GM10847 (cell line): ENCODE results near the gene NPBWR2.

Source experiments
- POLR2A ChIP-seq: IDR thresholded peaks from 2 replicates; pipeline ENCODE4 v1.6.1; 2011; ENCODE audit not compliant: insufficient read length; ENCODE audit errors: extremely low read depth

The NPBWR2 gene

DNA sequence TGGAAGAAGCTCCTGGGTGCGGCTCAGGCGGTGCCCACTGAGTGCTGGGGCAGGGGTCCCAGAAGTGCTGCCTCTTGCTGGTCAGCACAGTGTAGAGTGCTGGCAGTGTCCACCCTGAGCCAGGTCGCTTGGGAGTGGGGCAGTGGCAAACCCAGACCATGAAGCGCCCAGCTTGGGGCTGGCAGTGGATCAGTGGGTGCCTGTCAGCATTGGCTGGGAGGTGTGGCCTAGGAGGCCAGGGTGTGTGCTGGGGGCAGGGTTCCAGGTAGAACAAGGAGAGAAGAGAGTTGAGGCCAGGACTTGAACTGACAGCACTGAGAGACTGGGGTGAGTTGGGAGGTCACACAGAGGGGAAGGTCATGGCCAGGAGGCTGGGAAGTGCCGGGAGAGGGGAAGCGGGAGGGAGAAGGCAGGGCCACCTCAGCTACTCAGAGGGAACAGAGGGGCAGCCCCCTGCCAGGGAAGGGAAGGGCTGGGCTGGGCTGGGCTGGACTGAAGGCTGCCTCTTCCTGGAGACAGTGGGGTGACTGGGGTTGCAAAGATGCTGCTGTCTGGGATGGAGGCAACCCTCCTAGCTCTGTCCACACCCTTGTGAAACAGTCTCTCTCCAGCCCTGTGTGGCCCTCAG is 40.2 kb downstream of the NPBWR2 start:
- no peak for TF ChIP-seq POLR2A

DNA sequence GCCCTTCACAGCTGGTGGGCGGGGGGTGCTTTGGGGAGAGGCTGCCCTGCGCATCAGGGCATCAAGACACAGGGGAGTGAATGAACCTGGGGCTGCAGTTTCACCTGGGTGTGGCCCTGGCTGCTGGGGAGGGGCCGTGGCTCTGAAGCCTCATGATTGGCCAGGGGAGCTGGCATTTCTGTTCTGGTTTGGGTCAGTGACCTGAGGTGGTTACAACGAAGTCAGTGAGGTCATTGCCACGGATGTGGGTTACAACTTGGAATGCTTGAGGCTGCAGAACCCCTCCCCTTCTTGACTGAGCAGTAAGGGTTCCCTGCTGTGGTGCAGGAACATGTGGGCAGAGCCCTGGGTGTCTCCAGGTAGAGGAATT is 41.4 kb downstream of the NPBWR2 start:
- no peak for TF ChIP-seq POLR2A

DNA sequence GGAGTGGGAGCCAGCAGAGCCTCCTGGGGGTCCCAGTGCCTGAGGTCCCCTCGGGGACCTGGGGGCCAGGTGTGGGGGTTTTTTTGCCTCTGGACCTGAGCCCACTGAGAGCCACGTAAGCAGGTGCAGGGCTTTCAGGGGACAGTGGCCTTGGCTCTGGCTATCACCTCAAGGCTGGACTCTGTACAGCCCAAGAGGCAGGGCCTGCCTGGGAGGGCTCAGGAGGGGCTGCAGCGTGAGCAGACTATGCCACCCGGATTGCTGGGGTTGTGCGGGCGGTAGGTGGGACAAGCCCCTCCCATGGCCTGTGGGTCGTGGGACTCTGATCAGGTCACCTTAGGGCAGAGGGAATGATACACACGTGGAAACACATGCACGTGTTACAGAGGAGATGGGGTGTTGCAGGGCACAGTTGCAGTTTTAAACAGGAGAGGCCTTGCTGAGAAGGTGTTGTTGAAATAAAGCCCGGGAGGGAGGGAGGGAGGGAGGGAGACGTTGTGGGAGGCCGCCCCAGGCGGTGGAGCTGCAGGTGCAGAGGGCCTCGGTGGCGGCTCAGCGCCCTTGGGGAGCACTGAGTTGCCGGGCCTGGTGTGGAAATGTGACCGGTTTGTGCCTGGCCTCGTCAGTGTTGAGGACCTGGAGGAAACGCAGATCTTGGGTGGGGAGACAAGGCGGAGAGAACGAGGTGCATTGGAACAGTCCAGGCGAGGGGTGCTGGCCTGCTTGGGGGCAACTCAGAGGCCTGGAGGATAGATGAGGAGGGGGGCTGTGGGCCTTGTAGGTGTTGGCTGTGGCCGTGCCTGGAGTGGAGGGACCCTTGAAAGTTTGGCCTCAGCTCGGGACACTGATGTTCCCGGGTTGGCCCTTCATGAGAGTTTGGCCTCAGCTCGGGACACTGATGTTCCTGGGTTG is 42.0 kb downstream of the NPBWR2 start:
- no peak for TF ChIP-seq POLR2A

DNA sequence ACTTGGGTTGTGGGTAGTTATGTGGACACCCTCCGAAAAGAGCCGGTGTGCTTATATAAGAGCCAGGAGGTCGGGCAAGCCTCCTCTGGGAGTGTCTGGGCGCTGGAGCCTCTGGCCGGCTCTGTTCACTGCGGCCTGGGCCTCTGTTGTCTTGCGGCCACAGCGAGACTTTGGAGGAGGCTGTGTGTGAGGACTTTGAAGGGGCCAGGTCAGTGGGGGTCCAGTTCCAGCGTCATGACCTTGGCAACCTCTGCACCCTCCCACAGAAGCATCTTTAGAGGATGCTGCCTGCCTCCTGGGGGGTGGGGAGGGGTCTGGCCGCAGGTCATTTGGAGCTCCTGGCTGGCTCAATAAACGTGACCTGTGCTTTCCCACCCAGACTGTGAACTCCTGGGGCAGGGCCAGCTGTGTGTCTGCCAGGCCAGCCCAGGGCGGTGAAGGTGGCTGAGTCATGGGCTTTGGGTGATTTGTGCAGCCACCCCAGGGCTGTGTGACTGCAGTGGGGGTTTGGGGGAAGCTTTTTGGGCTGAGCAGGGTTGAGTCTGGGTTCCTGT is 43.1 kb downstream of the NPBWR2 start:
- TF ChIP-seq POLR2A: no peak

DNA sequence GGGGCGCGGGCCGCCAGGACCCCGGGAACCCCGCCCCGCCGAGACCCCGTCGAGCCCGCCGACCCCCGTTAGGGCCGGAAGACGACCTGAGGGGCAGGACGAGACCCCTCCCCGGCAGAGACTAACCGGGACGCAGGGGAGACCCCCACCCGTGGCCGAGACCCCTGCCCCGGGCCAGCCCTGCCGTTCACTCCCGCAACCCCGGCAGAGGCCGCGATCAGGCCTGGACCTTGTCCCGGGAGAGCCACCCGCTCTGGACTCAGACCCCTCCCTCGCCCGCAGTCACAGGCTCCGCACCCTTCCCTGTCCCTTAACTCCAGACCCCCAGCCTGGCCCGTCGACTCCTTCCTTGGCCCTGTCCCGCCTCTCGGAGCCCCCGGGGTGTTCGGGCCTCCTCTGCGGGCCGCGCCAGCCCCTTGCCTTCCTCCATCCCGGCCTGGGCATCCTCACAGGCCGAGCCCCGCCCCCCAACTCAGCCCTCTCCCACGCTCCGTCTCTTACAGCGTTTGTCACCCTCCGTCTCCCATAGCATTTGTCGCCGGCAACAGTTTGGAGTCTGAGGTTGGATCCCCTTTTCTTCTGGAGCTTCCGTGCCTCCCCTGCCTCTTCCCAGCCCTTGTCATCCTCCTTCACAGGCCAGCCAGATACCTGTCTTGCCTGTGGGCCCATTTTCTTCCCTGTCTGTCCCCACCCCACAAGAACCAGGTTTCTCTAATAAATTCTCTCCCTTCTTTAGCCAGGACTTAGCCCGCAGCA is 43.8 kb downstream of the NPBWR2 start:
- TF ChIP-seq POLR2A: no peak

DNA sequence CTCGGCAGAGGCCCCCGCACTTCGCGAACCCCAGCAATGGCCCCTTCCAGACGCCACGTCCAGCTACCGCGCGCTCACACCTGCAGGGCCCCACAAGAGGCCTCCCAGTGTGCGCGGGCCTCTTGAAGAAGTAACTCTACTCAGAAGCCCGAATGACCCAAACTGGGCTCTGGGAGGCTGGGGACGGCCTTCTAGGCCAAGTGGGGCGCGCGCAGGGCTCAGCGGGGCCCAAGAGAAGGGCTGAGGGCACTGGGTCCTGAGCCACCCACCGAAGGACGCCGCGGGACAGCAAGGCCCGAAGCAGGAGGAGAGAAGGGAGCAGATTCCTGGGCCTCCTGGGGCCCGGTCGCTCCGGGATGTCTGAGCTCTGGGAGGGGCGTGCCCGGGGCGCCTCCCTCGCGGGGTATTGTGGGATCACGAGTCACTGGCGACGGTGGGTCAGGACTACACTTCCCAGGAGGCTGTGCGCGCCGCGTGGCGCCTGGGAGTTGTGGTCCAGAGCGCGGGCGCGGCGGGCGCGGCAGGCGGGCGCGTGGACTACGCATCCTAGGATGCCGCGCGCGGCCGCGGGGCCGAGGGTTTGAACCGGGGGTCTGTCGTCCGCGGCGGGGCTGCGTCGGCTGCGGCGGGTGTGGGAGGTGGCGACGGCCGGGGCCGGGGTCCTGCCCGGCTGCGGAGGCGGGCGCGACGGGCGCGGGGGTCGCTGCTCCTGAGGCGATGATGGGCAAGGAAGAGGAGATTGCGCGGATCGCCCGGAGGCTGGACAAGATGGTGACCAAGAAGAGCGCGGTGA is 44.6 kb downstream of the NPBWR2 start, which contains the start of gene TCEA2:
Gene TCEA2, plus strand, starts transcription at position 603 of the 793 bp plus-strand sequence. Its CDS starts 115 bp downstream, at position 718.
- TF ChIP-seq POLR2A: peak; percentile 45

DNA sequence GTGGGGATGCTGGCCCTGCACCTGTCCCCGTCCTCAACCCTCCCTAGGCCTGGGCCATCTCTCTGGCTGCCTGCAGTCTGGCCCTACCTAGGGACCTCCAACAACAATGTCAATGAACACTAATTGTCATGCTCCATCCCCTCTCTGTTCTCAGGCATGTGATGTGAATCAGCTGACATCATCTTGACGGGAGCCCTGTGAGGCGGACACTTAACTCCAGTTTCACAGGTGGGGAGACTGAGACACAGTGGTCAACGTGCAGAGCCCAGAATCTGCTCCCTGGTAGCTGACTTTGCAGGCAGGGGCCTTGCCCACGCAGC is 45.1 kb downstream of the NPBWR2 start:
- no peak for TF ChIP-seq POLR2A

DNA sequence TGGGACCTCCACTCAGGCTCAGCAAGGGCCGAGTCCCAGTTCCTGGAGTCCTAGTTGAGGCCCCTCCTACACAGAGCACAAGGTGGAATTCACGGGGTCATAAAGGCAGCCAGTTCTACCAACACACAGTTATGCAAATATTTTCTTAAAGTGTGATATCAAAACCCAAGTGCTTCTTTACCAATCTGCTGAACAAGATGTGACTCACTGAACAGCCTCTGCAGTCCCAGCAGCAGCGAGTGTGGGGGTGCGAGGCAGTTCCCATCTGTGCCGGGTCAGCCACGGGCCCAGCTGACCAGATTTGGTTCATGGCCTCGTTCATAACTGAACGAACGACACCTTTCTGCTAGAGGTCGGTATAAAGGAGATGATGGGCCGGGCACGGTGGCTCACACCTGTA is 48.8 kb downstream of the NPBWR2 start:
- TF ChIP-seq POLR2A: no peak

DNA sequence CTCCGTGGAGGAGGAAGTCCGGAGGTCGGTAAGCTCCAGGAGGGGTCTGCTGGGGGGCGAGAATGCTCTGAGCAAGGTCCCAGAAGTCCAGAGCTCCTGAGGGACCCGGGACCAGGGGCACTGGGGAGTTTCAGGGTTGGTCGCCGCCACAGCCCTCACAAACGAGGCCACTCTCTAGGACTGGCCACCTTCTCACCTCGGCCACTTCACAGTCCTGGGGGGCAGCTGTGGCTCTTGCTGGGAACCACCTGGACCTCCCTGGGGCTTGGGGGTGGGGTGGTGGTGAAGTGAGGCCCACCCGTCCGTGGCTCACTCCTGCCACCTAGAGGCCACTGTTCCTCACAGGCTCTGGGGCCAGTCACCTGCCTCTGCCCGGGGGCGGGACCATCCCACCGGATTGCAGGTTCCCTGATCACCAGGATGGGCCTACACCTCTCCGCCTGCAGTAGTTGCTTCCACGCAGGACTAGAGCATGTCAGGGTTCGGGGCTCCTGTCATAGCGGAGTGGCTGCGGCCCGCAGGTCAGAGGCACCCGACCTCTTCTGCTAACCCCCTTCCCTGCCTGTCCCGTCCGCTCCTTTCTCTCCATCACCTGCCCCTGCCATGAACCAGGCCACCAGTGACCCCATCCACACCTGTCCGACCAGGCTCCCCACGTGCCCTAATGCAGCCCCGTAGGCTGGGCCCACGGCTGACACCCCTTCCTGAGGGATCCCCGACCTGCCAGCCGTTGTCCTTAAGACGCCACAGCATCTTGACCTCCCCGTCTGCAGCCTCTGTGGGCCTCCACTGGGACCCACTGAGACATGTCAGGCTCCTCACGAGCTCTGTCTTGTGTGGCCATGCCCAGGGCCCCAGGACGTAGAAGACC is 49.5 kb downstream of the NPBWR2 start:
- TF ChIP-seq POLR2A: no peak

DNA sequence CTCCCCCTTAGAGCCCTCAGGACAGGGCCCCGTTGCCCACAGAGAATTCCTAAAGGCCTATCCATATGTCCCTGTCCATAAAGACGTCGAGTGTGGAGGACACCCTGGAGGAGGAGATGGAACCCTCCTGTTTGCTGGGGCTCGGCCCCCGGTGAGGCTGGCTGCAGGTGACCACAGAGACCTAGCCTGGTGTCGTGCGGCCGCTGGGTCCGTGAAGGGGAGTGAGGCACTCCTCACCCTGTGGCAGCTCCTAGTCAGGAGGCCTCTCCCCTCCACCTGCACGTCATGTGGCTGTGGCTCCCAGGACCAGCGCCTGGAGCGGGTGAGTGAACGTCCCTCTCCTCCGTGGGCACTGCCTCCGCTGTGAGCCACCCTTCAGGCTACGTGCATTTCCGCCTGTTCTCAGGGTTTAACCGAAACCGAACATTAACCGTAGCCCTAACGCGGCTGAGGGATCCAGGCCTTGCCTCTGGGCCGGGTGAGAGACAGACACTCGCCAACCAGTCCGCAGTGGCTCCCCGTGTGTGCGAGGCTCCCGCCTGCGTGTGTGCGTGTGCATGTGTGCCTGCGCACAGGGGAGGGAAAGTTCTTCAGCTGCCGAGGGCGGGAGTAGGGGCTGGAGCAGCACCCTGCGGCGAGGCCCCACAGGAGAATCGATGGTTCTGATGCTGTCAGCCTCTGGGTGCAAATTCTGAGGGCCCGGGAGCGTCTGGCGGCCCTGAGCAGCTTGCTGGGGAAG is 50.3 kb downstream of the NPBWR2 start:
- TF ChIP-seq POLR2A: no peak

DNA sequence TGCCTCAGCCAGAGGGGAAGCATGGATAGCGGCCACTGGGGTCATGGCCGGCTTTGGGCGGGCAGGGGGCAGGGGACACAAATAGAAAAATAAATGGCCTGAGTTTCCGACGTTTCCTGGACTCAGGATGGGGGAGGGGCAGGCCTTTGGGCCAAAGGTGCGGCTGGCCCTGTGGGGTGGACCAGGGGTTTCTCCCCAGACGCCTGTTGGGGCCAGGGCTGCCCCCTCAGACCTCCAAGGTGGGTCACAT is 50.8 kb downstream of the NPBWR2 start:
- TF ChIP-seq POLR2A: no peak

DNA sequence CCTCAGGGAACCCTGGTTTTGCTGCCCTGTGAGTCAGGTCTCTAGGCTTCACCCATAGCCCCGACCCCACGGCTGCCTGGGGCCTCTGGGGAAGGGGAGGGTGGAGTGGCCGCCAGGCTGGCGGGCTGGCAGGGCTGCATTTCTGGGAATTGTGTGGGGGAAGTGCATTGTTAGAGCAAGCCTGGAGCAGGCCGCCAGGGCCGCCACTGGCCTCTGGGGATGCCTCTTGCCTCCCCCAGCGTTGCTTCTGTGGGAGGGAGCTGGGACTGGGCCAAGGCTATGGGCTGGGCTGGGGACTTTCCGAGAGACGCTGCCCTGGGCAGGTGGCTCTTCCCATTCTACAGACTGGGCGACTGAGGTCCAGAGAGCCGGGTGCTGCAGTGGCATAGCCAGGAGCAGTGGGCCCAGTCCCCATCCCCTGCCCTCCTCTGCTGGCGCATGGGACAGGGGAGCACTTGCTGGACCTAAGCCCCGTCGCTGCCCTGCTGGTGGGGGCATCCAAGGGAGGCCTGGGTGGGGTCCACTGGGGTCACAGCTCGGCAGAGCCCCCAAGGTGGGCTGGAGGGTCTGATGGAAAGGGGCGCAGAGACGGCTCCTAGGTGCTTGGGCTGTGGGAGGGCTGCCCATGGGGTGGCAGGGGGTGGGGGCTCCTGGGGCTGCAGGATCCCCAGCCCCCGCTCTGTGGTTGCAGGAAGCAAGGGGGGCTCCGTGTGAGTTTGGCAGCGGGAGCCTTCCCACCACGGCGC is 51.3 kb downstream of the NPBWR2 start:
- no peak for TF ChIP-seq POLR2A

DNA sequence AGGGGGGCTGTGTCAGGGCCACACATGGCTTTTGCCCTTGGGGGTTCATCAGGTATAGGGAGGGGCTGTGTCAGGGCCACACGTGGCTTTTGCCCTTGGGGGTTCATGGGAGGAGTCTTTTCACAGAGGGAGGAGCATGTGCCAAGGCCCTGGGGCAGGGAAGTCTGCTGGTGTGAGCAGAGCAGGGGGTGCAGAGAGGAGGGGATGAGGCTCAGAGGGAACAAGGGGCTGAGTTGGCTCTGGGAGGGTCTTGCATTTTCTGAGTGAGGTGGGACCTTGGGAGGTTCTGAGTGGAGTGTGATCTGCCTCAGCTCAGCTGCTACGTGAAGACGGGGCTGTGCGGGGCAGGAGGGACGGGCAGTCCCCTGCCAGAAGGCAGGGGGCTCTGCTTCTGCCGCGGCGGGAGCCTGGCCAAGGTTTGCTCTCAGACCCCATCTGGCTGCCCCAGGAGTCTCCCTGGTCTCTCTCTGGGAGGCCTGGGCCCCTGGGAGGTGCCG is 51.9 kb downstream of the NPBWR2 start:
- no peak for TF ChIP-seq POLR2A
